A549 treated with AZD2906 at 1 μM for 4 hours (cell line): ENCODE results near the gene CDHR3. TPM values are rescaled to one million over a fixed set of nuclear protein-coding genes. Genes with fewer than 3 reads are reported as not detected.

ENCODE experiments used
- total RNA-seq: library from RNA; stranded (reverse); fragments of 200-300 nt; extraction: Qiagen RNA extraction; gene quantifications from 5 replicates; pipeline ENCODE4 v1.2.3, GENCODE V29; 2022

CDHR3 gene, protein sequence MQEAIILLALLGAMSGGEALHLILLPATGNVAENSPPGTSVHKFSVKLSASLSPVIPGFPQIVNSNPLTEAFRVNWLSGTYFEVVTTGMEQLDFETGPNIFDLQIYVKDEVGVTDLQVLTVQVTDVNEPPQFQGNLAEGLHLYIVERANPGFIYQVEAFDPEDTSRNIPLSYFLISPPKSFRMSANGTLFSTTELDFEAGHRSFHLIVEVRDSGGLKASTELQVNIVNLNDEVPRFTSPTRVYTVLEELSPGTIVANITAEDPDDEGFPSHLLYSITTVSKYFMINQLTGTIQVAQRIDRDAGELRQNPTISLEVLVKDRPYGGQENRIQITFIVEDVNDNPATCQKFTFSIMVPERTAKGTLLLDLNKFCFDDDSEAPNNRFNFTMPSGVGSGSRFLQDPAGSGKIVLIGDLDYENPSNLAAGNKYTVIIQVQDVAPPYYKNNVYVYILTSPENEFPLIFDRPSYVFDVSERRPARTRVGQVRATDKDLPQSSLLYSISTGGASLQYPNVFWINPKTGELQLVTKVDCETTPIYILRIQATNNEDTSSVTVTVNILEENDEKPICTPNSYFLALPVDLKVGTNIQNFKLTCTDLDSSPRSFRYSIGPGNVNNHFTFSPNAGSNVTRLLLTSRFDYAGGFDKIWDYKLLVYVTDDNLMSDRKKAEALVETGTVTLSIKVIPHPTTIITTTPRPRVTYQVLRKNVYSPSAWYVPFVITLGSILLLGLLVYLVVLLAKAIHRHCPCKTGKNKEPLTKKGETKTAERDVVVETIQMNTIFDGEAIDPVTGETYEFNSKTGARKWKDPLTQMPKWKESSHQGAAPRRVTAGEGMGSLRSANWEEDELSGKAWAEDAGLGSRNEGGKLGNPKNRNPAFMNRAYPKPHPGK
- total RNA-seq = 3.7 to 4.6 TPM (median 4.1 TPM) in 5 replicates

DNA sequence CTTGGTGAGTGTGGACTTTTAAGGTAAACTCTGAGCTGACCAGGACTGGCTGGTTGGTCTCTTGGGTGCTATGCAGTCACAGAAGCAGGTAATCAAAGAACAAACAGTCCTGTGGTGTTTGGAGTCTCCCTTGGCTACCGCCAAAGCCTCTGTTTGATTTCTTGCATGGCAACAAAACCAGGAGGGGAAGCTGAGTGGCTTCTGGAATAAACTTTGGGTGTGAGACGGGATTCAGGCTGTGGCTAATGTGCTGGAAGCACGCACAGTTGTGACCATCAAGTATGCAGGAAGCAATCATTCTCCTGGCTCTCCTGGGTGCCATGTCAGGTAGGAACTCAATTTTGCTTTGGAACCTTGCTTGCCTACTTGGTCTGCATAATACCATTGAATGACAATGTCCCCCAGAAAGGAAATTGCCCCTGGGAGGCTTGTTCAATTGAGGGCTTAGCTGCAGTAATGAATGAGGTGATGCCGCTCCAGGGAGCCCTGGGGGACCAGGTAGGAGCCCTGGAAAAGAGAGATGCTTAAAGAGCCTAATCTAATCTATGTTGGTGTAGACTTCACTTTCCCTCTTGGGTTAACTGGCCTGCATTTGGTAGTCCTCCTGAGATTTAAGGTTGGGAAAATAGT is at the start of gene CDHR3:
CDHR3 (plus strand) TSS at position 227 of the 630 bp plus-strand sequence; CDS start at position 282, 55 bp downstream.

Other genes starting within 250 kb of the CDHR3 start
- 5.5 to 6.4 TPM (median 5.8 TPM) in 5 replicates for gene ATXN7L1, start 86.7 kb upstream of the CDHR3 start, total RNA-seq
- gene SYPL1, start 149.0 kb downstream of the CDHR3 start, total RNA-seq = 85.5 to 98.8 TPM (median 89.8 TPM) in 5 replicates